GM12872 (cell line): ENCODE measurements around the gene GPC5.

Experiments
- CTCF ChIP-seq: IDR thresholded peaks from 3 replicates; pipeline ENCODE4 v1.5.1; 2011; ENCODE audit warnings: low read depth, mild to moderate bottlenecking, low read length, moderate library complexity; ENCODE audit not compliant: insufficient read depth

The GPC5 gene

DNA sequence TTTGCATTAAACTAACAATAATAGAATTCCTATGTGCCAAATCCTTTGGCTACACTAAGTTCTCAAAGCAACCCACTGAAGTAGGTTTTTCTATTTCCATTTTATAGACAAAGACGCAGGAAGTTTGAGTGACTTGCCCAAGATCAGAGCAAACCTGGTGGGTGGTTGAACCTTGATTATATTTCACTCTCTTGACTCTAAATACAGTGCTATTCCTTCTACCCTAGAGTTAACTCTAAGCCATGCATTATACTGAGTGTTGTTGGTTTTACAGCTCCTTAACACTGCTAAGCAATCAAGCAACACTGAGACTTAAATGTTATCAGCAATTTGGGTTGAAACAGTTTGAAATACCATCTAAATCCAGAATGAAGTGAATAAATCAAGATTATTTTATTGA lies 1014.6 kb downstream of the GPC5 start:
- TF ChIP-seq CTCF: no peak

DNA sequence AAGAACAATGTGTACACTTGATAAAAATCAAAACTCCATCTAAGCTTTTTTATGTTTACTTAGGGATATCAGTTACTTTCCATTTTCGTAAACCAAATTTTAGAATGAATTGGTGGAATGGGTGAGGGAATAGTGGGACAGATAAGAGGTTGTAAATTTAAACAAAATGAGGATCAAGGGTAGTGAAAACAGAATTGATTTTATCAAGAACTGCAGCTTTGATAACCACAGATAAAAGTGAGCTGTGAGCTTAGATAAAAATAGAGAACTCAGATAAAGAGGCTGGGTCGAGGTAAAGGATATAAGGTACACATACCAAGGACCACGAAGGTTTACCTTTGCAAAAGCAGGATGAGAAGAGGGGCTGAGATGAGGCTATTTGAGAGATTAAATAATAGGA lies 1015.0 kb downstream of the GPC5 start:
- TF ChIP-seq CTCF: no peak

DNA sequence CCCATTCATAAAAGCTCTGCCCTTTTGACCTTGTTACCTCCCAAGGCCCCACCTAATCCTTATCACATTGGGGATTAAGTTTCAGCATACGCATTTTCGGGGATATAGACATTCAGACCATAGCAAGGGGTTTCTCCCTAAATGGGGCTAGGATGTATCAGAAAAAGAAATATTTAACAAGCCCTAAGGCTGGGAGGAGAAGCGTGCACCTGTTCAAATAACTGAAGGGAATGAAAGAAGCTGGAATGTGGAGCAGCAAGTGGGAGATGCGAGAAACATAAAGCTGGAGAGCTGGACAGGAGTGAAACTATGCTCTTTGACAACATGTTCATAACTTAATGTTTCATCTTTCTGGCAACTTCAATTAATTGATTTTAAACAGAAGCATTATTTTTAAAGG lies 1016.4 kb downstream of the GPC5 start:
- TF ChIP-seq CTCF: no peak

DNA sequence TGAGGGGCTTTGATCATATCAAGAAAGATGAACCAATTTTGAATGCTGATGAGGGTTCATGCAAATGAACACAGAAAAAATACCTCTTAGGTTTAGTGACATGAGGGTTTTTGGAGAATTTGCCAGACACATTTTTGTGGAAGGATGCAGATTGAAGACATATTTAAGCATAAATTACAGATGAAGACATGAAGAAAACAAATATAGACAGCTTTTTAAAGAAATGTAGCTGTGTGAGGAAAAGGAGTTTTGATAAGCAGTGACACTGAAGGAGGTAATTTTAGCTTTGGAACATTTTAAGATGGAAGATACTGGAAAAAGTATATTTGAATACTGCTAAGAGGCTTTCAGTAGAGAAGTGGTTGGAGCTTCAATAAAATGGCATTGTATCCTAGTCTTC lies 1017.4 kb downstream of the GPC5 start:
- TF ChIP-seq CTCF: no peak

- no peak for TF ChIP-seq CTCF
These were observed 1020.5 kb downstream of the GPC5 start for GRCh38 chr13:92418818-92419412.

DNA sequence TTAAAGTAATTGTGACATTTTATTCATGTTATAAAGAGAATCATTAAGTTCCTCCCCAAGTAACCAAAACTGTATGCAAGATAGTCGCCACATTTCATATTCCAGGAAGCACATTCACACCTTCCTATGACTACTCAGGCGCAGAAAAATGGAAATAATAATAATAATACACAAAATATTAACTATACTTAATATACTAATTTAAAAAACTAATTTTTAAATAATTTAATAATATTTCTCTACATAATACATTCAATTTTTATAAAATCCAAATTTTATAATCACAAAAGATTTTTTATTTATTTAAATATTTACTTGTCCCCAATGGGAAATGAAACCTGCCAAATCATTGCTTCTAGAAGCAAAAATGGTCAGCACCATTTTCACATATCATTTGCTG lies 1030.8 kb downstream of the GPC5 start:
- no peak for TF ChIP-seq CTCF

GRCh38 chr13:92433386-92433785 lies 1035.0 kb downstream of the GPC5 start:
- TF ChIP-seq CTCF: no peak
